NOMO-1 treated with dmso at 0.1 percent for 144 hours (cell line): ENCODE data around the gene MINDY3.

Experiments
- DNase-seq: peaks from one replicate; lab custom pipeline; 2025; ENCODE audit not compliant: unreplicated experiment; lab: John Stamatoyannopoulos, UW

MINDY3 gene

GRCh38 chr10:15739254-15739970, 120.9 kb downstream of the MINDY3 start:
- DNase-seq: no peak

- DNase-seq: no peak
Observed at GRCh38 chr10:15738270-15738925, 121.9 kb downstream of the MINDY3 start.

- DNase-seq: no peak
Observed at GRCh38 chr10:15737656-15738055, 122.7 kb downstream of the MINDY3 start.

GRCh38 chr10:15735763-15736162, 124.5 kb downstream of the MINDY3 start:
- DNase-seq: no peak

- DNase-seq: no peak
Observed at GRCh38 chr10:15730341-15730740, 130.0 kb downstream of the MINDY3 start.

GRCh38 chr10:15729890-15730289, 130.4 kb downstream of the MINDY3 start:
- DNase-seq: no peak
